MM.1S (cell line): ENCODE data around the gene TRIM63.

Experiments used
- EZH2 ChIP-seq: fragments of 300-600 bp; sonication (generic); optimal IDR thresholded peaks from 2 replicates; pipeline ENCODE3; 2017; ENCODE audit warnings: low read depth, mild to moderate bottlenecking, antibody characterized with exemption, low read length, mixed read lengths
- EZH2phosphoT487 ChIP-seq: fragments of 300-600 bp; sonication (generic); IDR thresholded peaks from 2 replicates; pipeline ENCODE4 v1.6.1; 2018; ENCODE audit warnings: antibody characterized with exemption, low read length
- TF ChIP-seq, protein P1 (sequence below): fragments of 300-600 bp; sonication (generic); IDR thresholded peaks from 2 replicates; pipeline ENCODE4 v1.5.1; 2016; ENCODE audit warnings: antibody characterized with exemption, low read length, mixed read lengths

DNA sequence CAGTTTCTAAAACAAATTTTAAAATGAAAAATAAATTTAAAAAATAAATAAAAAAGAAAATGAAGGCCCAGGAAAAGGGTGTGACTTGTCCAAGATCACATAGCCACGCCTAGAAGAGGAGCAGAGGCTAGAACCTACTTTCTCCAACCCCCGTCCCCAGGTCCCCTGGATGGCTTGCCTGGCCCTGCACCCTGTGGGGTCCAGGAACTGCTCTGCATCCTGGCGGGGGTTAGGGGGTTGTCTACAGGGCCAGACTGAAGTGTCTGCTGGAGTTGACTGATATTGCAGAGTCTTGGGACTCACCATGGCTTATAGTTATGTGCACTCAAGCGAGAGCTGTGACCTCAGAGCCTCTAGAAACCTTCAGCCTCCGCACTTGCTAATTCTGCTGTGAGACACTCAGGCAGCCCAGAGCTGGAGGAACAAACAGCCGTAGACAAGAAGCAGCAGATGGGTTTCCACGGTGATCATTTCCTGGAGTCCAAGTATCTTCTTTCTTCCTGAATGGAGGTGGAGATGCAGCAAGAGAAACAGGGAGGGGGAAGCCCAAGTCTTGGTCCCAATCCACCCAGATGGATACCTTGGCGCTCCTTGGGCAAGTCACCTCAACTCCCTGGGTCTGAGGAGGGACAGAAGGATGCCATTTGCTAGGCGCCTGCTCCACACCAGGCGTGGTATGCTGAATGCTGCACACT lies 51.0 kb downstream of the TRIM63 start:
- TF ChIP-seq, protein P1, sequence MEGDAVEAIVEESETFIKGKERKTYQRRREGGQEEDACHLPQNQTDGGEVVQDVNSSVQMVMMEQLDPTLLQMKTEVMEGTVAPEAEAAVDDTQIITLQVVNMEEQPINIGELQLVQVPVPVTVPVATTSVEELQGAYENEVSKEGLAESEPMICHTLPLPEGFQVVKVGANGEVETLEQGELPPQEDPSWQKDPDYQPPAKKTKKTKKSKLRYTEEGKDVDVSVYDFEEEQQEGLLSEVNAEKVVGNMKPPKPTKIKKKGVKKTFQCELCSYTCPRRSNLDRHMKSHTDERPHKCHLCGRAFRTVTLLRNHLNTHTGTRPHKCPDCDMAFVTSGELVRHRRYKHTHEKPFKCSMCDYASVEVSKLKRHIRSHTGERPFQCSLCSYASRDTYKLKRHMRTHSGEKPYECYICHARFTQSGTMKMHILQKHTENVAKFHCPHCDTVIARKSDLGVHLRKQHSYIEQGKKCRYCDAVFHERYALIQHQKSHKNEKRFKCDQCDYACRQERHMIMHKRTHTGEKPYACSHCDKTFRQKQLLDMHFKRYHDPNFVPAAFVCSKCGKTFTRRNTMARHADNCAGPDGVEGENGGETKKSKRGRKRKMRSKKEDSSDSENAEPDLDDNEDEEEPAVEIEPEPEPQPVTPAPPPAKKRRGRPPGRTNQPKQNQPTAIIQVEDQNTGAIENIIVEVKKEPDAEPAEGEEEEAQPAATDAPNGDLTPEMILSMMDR = no peak
- TF ChIP-seq EZH2 (no peak), EZH2phosphoT487 (no peak)
